GM13977 (cell line): ENCODE results near the gene PHRF1.

Experiments used
- DNase-seq: peaks from one replicate; pipeline ENCODE4 v3.0.0; 2012; ENCODE audit warnings: low spot score
- in situ Hi-C: fragments of 300-500 bp; cut with MboI; formaldehyde crosslinking; loops from one replicate; pipeline ENCODE4 v1.12.0; 2022; ENCODE audit warnings: low sequenced_read_pairs, low pct_unique_long_range_greater_than_20kb, mixed read lengths, inconsistent platforms; ENCODE audit not compliant: unreplicated experiment
- TF ChIP-seq, protein P1 (sequence below): IDR thresholded peaks from 2 replicates; pipeline ENCODE4 v1.5.1; 2012; ENCODE audit warnings: mild to moderate bottlenecking, control low read depth; ENCODE audit not compliant: insufficient read depth; ENCODE audit errors: extremely low read depth, missing control alignments

The PHRF1 gene

DNA sequence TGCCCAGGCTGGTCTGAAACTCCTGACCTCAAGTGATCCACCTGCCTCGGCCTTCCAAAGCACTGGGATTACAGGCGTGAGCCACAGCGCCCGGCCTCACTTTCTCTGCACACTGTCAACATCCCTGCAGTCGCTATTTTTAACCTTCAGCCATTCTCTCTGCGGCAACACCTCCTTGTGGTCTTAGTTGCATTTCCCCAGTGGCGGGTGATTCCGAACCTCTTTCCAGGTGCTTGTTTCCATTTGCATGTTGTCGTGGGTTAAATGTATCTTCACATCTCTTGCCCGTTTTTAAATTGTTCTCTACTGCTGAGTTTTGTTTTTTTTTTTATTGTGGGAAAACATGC lies 52.9 kb downstream of the PHRF1 start:
- in situ Hi-C loops: no loop called here

DNA sequence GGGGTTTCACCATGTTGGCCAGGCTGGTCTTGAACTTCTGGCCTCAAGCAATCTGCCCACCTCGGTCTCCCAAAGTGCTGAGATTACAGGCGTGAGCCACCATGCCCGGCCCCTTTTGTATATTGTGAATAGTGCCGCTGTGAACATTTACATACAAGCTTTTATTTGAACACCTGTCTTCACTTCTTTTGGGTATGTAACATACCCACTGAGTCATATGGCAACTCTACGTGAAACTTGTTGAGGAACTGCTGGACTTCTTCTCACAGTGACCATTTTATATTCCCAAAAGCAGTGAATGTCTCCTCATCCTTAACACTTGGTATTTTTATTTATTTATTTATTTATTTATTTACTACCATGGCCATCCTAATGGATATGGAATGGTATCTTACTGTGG lies 54.6 kb downstream of the PHRF1 start:
- in situ Hi-C loops: no loop called here
- TF ChIP-seq, protein P1, sequence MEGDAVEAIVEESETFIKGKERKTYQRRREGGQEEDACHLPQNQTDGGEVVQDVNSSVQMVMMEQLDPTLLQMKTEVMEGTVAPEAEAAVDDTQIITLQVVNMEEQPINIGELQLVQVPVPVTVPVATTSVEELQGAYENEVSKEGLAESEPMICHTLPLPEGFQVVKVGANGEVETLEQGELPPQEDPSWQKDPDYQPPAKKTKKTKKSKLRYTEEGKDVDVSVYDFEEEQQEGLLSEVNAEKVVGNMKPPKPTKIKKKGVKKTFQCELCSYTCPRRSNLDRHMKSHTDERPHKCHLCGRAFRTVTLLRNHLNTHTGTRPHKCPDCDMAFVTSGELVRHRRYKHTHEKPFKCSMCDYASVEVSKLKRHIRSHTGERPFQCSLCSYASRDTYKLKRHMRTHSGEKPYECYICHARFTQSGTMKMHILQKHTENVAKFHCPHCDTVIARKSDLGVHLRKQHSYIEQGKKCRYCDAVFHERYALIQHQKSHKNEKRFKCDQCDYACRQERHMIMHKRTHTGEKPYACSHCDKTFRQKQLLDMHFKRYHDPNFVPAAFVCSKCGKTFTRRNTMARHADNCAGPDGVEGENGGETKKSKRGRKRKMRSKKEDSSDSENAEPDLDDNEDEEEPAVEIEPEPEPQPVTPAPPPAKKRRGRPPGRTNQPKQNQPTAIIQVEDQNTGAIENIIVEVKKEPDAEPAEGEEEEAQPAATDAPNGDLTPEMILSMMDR: no peak
- DNase-seq: no peak

More for the DNA sequence above, 52.9 kb downstream of the PHRF1 start:
- TF ChIP-seq, protein P1: no peak
- no peak for DNase-seq

DNA sequence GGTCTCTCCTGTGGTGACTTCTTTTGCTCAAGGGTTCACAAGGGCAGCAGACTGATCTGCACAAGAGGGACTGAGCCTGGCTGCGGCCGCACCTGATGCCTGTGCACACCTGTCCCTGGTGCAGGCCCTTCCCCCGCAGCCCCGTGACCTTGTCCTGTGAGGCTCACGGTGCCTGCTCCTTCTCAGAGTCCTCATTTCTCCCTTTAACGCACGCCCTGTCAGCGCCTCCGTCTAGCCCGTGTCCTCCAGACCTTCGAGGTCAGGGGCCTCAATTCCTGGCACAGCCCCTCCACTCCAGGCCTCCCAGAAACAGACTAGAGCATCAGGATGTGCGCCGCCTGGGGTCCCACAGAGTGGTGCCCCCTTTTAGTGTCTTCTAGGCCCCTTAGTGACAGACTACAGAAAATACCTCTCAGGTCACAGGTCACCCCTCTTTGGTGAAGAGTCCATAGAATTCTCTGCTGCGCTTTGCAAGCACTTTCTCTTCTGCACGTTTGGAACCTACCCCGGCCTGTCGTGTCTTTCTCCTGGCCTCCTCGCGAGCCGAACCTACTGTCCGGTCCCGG lies 59.8 kb downstream of the PHRF1 start:
- in situ Hi-C loops: no loop called here
- no peak for DNase-seq
- TF ChIP-seq, protein P1: no peak

DNA sequence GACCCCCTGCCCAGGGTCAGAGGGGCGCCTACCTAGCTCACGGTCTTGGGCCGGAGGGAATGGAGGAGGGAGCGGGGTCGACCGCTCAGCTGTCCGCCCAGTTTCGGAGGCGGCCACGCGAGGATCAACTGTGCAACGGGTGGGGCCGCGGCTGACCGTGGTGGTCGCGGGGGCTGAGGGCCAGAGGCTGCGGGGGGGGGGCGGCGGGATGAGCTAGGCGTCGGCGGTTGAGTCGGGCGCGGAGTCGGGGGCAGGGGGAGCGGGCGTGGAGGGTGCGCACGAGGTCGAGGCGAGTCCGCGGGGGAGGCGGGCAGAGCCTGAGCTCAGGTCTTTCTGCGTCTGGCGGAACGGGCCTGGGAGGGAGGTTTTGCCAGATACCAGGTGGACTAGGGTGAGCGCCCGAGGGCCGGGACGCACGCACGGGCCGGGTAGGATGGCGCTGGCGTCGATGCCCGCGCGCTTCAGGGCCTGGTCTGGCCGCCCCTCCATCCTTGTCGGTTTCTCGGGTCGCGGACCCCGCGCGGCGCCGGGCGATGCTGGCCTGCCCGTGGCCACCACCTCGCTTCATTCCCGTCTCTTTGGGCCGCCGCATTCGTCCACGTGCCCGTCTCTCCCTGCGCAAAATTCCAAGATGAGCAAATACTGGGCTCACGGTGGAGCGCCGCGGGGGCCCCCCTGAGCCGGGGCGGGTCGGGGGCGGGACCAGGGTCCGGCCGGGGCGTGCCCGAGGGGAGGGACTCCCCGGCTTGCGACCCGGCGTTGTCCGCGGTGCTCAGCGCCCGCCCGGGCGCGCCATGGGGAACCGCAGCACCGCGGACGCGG lies 60.5 kb downstream of the PHRF1 start, which contains the start of gene DRD4:
Gene DRD4 (plus strand): TSS at position 759 of the 822 bp plus-strand sequence. CDS start 36 bp downstream, at position 795.
- in situ Hi-C loops: no loop called here
- TF ChIP-seq, protein P1: no peak
- DNase-seq: no peak

DNA sequence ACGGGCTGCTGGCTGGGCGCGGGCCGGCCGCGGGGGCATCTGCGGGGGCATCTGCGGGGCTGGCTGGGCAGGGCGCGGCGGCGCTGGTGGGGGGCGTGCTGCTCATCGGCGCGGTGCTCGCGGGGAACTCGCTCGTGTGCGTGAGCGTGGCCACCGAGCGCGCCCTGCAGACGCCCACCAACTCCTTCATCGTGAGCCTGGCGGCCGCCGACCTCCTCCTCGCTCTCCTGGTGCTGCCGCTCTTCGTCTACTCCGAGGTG lies 61.0 kb downstream of the PHRF1 start:
- DNase-seq: no peak
- in situ Hi-C loops: no loop called here
- TF ChIP-seq, protein P1: no peak

DNA sequence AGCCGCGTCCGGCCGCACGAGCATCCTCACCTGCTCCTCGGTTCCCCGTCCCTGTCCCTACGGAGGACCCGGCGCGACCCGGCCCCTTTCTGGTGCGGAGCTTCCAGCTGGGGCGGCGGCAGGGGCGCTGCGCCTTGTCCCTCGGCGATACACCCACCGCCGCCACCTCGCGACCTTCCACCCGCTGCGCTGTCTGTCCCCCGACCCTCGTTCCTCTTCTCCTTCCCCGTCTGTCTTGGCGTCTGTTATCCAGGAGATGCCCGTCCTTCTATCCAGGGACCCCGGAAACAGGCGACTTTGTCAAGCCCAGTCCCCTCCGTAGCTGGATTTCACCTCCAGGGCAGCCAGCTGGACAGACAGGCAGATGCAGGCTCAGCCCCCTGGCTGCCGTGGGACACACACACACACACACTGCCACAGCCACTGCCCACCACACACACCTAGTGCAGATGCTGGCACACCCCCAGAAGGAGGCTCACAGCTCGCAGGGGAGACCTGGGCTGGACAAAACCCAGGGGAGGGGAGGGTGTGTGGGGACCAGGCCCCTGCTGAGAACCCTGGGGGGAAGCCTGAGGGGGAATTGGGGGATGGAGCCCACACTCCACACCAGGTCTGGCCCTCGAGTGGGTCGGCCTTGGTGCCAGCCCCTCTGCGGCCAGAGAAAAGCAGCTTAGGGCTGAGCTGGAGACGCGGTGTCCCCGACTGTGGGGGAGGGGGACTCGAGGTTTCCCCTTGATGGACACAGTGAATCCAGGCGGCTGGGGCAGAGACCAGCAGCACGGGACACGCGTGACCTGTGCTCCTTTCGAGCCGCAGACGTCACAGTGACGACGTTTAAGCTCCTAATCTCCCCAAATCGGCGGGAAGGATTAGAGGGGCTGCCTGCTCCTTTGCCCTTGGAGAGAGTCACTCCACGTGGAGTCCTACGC lies 61.6 kb downstream of the PHRF1 start:
- in situ Hi-C loops: no loop called here
- no peak for DNase-seq
- TF ChIP-seq, protein P1: no peak
